CD4-positive, alpha-beta memory T cell (primary cell): ENCODE measurements around the gene PHACTR3. TPM values are rescaled to one million over a fixed set of nuclear protein-coding genes. Genes with fewer than 3 reads are reported as not detected.
A peak's percentile ranks its signal among the peaks of the same experiment; 100 is the strongest.

Source experiments
- CTCF ChIA-PET: fragments of 350-600 bp; sonication (Branson Sonifier 250); formaldehyde crosslinking; loops from one replicate; lab custom pipeline; 2021; ENCODE audit warnings: inconsistent platforms; ENCODE audit not compliant: partially characterized antibody; lab: Charles Lee
- POLR2A ChIA-PET: fragments of 350-600 bp; sonication (Branson Sonifier 250); formaldehyde crosslinking; loops from one replicate; lab custom pipeline; 2021; ENCODE audit not compliant: partially characterized antibody; lab: Charles Lee
- DNase-seq, 5 donors: peaks; one replicate each; pipeline versions ENCODE4 v3.0.0 to v3.0.0-alpha.2; 2020 to 2022; ENCODE audit warnings: mixed read lengths in 1 of 5
- H3K27ac ChIP-seq: one replicate; pipeline ENCODE4 v1.7.0; 2013; ENCODE audit warnings: low read depth, low read length
- H3K27me3 ChIP-seq: 2 replicates; pipeline ENCODE4 v1.7.0; 2013; ENCODE audit warnings: mild to moderate bottlenecking, low read length, moderate library complexity; ENCODE audit not compliant: insufficient read depth
- H3K36me3 ChIP-seq: 2 replicates; pipeline ENCODE4 v1.7.0; 2013; ENCODE audit warnings: mild to moderate bottlenecking, low read length, moderate library complexity; ENCODE audit not compliant: insufficient read depth
- H3K4me1 ChIP-seq: 2 replicates; pipeline ENCODE4 v1.7.0; 2013; ENCODE audit warnings: mild to moderate bottlenecking, low read length, moderate library complexity; ENCODE audit not compliant: insufficient read depth
- H3K4me3 ChIP-seq, 2 donors: one replicate each; pipeline ENCODE4 v1.7.0; 2013; ENCODE audit warnings: low read length in 2 of 2, mild to moderate bottlenecking in 1 of 2
- H3K9me3 ChIP-seq, 2 donors: one replicate each; pipeline ENCODE4 v1.7.0; 2013; ENCODE audit warnings: low read length in 2 of 2, control low read depth in 1 of 2; ENCODE audit not compliant: control insufficient read depth in 1 of 2
- H3K27ac Mint-ChIP-seq, 7 donors: one replicate each; pipeline ENCODE4 v1.8.0; 2020 to 2021; ENCODE audit warnings: mixed read lengths in 7 of 7, mild to moderate bottlenecking in 6 of 7, inconsistent platforms in 3 of 7, moderate library complexity in 3 of 7
- H3K27me3 Mint-ChIP-seq, 2 donors: one replicate each; pipeline ENCODE4 v1.8.0; 2020 to 2021; ENCODE audit warnings: mixed read lengths in 2 of 2
- H3K36me3 Mint-ChIP-seq, 2 donors: one replicate each; pipeline ENCODE4 v1.8.0; 2020 to 2021; ENCODE audit warnings: mixed read lengths in 2 of 2, inconsistent platforms in 1 of 2, mild to moderate bottlenecking in 1 of 2
- H3K4me1 Mint-ChIP-seq, 4 donors: one replicate each; pipeline ENCODE4 v1.8.0; 2020 to 2021; ENCODE audit warnings: mixed read lengths in 4 of 4, mild to moderate bottlenecking in 1 of 4
- H3K4me3 Mint-ChIP-seq, 8 donors: one replicate each; pipeline ENCODE4 v1.8.0; 2020 to 2021; ENCODE audit warnings: mixed read lengths in 8 of 8, mild to moderate bottlenecking in 7 of 8, moderate library complexity in 6 of 8, inconsistent platforms in 3 of 8
- H3K9me3 Mint-ChIP-seq, 8 donors: one replicate each; pipeline ENCODE4 v1.8.0; 2020 to 2021; ENCODE audit warnings: mixed read lengths in 8 of 8, mild to moderate bottlenecking in 5 of 8, inconsistent platforms in 3 of 8, moderate library complexity in 1 of 8
- intact Hi-C: fragments of 100-400 bp; cut with micrococcal nuclease; formaldehyde crosslinking; loops from one replicate; pipeline ENCODE4 v1.15.1; 2023
- polyA plus RNA-seq, 2 donors: library from polyadenylated mRNA; unstranded; fragments of 300-500 nt; fragmentation: Illumina TruSeq; gene quantifications; one replicate each; pipeline ENCODE4 v1.2.3, GENCODE V29; 2021
- total RNA-seq, 2 experiments: library from RNA; stranded (reverse); gene quantifications; one replicate each; pipeline ENCODE4 v1.2.3, GENCODE V29; 2021

Gene PHACTR3
- total and polyA plus RNA-seq, 4 experiments from 2014 or later = not detected

DNA sequence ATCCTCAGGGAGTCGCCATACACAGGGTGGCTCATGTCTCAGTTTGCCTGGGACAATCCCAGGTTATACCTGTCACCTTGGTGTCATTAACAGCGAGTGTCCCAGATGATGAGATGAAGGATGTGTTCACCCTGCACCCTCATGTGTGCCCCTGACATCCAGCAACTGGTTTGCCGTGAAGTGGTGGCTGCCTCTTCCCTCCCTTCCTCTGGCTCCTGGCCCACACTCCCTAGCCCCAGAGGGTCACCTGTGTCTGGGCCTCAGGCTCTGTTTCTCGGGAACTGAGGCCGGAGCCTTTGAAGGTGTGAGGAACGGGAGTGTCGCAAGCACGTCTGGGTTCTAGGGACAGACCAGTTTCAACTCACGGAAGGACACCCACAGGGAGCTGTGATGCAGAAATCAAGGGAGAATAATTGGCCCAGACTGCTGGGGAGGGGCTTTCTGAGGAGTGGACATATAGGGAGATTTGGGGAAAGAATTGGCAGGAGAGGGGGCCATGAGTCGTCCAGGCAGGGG is 35.8 kb upstream of the PHACTR3 start:
- H3K27ac ChIP-seq = no peak overlapping the region
- no peak overlapping the region for H3K4me3 ChIP-seq
- CTCF ChIA-PET = no interaction called here
- peaks cover 14 to 23% of the 10 kb centered on the region in 2 donors for H3K27me3 Mint-ChIP-seq
- H3K27me3 ChIP-seq = no peaks in the 10 kb centered on the region
- peaks cover 4% of the 10 kb centered on the region for H3K4me1 ChIP-seq
- no peaks in the 10 kb centered on the region for H3K36me3 Mint-ChIP-seq
- intact Hi-C loops = no loop called here
- H3K27ac Mint-ChIP-seq = no peak overlapping the region
- H3K36me3 ChIP-seq = no peaks in the 10 kb centered on the region
- H3K4me1 Mint-ChIP-seq = peaks cover 1 to 5% (median 3%) of the 10 kb centered on the region in 4 donors
- no peak overlapping the region for H3K4me3 Mint-ChIP-seq
- H3K9me3 Mint-ChIP-seq = no peaks in the 10 kb centered on the region
- no peaks in the 10 kb centered on the region for H3K9me3 ChIP-seq
- POLR2A ChIA-PET = no interaction called here
- DNase-seq = no peak

DNA sequence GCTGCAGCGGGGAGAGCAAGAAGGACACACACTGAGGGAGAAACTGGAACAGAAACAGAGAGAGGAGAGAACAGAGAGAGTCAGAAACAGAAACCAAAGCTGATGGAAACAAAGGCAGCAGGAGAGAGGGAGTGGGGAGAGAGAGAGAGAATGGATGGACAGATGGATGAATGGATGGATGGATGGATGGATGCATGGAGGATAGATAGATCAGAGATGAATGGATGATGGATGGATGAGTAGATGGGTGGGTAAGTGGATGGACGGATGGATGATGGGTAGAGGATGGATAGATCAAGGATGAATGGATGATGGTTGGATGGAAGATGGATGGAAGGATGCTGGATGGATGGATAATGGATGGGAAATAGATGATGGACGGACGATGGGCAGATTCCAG is 35.0 kb upstream of the PHACTR3 start:
- intact Hi-C loops = no loop called here
- Mint-ChIP-seq H3K9me3 (no peaks in the 10 kb centered on the region), H3K27ac (no peak overlapping the region), H3K4me3 (no peak overlapping the region), H3K36me3 (no peaks in the 10 kb centered on the region), H3K4me1 (peaks cover 1 to 5% (median 3%) of the 10 kb centered on the region in 4 donors), H3K27me3 (peaks cover 14 to 23% of the 10 kb centered on the region in 2 donors)
- no peak for DNase-seq
- ChIA-PET POLR2A (no interaction called here), CTCF (no interaction called here)
- no peak overlapping the region for H3K4me3 ChIP-seq
- peaks cover 4% of the 10 kb centered on the region for H3K4me1 ChIP-seq
- no peaks in the 10 kb centered on the region for H3K27me3 ChIP-seq
- H3K9me3 ChIP-seq = no peaks in the 10 kb centered on the region
- no peaks in the 10 kb centered on the region for H3K36me3 ChIP-seq
- no peak overlapping the region for H3K27ac ChIP-seq

- H3K9me3 Mint-ChIP-seq = no peaks in the 10 kb centered on the region
- Histone ChIP-seq H3K36me3 (no peaks in the 10 kb centered on the region), H3K27me3 (no peaks in the 10 kb centered on the region), H3K27ac (no peak overlapping the region), H3K4me3 (no peak overlapping the region), H3K4me1 (peaks cover 4% of the 10 kb centered on the region), H3K9me3 (no peaks in the 10 kb centered on the region)
- ChIA-PET CTCF (interaction anchor here (0.9 to 3.8 kb wide), 17 partner anchors 10 to 51 kb away, joined by 3 to 28 read pairs (median 4); partner anchors contain the start of gene PHACTR3), POLR2A (no interaction called here)
- intact Hi-C loops = no loop called here
- H3K36me3 Mint-ChIP-seq = no peaks in the 10 kb centered on the region
- H3K4me1 Mint-ChIP-seq = peaks cover 1 to 9% (median 4%) of the 10 kb centered on the region in 4 donors
- H3K4me3 Mint-ChIP-seq = peak overlapping the region in 4 of 8 donors; percentile 49 to 72 (median 66)
- peaks cover 23 to 38% of the 10 kb centered on the region in 2 donors for H3K27me3 Mint-ChIP-seq
- no peak for DNase-seq
- H3K27ac Mint-ChIP-seq = no peak overlapping the region
Observed at GRCh38 chr20:59571151-59571550, 33.2 kb upstream of the PHACTR3 start.

GRCh38 chr20:59571551-59572314 is 32.6 kb upstream of the PHACTR3 start:
- intact Hi-C loops = no loop called here
- Histone ChIP-seq H3K27ac (no peak overlapping the region), H3K9me3 (no peaks in the 10 kb centered on the region), H3K27me3 (no peaks in the 10 kb centered on the region), H3K4me1 (peaks cover 4% of the 10 kb centered on the region), H3K4me3 (no peak overlapping the region), H3K36me3 (no peaks in the 10 kb centered on the region)
- H3K36me3 Mint-ChIP-seq = no peaks in the 10 kb centered on the region
- ChIA-PET CTCF (interaction anchor here (0.9 to 3.8 kb wide), 14 partner anchors 9 to 52 kb away, joined by 3 to 28 read pairs (median 5); no protein-coding TSS in a partner anchor), POLR2A (no interaction called here)
- H3K9me3 Mint-ChIP-seq = no peaks in the 10 kb centered on the region
- H3K4me3 Mint-ChIP-seq = peak overlapping the region in 7 of 8 donors; percentile 49 to 72 (median 64)
- H3K27ac Mint-ChIP-seq = peak overlapping the region in 1 of 7 donors; percentile 52
- peaks cover 26 to 43% of the 10 kb centered on the region in 2 donors for H3K27me3 Mint-ChIP-seq
- peak in 4 of 5 donors; percentile 28 to 48 (median 38) for DNase-seq
- peaks cover 1 to 9% (median 4%) of the 10 kb centered on the region in 4 donors for H3K4me1 Mint-ChIP-seq

DNA sequence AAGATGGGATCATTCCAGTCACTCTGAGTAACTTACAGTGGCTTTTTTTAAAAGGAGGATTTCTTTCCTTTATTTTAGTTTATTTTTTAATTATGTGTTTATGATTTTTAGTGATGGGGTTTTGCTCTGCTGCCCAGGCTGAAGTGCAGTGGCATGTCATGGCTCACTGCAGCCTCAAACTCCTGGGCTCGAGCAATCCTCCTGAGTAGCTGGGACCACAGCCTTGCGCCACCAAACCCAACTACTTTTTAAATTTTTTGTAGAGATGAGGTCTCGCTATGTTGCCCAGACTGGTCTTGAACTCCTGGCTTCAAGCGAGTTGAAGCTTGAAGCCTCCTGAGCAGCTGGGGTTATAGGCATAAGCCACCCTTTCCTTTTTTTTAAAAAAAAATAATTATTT is 31.8 kb upstream of the PHACTR3 start:
- Mint-ChIP-seq H3K4me1 (peaks cover 1 to 9% (median 4%) of the 10 kb centered on the region in 4 donors), H3K36me3 (no peaks in the 10 kb centered on the region), H3K9me3 (no peaks in the 10 kb centered on the region), H3K27ac (no peak overlapping the region), H3K27me3 (peaks cover 27 to 45% of the 10 kb centered on the region in 2 donors), H3K4me3 (no peak overlapping the region)
- DNase-seq = no peak
- Histone ChIP-seq H3K4me1 (peaks cover 4% of the 10 kb centered on the region), H3K4me3 (no peak overlapping the region), H3K9me3 (no peaks in the 10 kb centered on the region), H3K27ac (no peak overlapping the region), H3K27me3 (no peaks in the 10 kb centered on the region), H3K36me3 (no peaks in the 10 kb centered on the region)
- ChIA-PET POLR2A (no interaction called here), CTCF (interaction anchor here (1.1 to 3.8 kb wide), 6 partner anchors 8 to 53 kb away, joined by 3 to 28 read pairs (median 7); no protein-coding TSS in a partner anchor)
- intact Hi-C loops = no loop called here

GRCh38 chr20:59573837-59574236 is 30.5 kb upstream of the PHACTR3 start:
- ChIA-PET POLR2A (no interaction called here), CTCF (interaction anchor here (1.6 to 3.8 kb wide), 2 partner anchors 7 to 13 kb away, joined by 4 to 28 read pairs; no protein-coding TSS in a partner anchor)
- Mint-ChIP-seq H3K27ac (no peak overlapping the region), H3K4me1 (peaks cover 1 to 9% (median 4%) of the 10 kb centered on the region in 4 donors), H3K36me3 (no peaks in the 10 kb centered on the region), H3K9me3 (no peaks in the 10 kb centered on the region), H3K27me3 (peaks cover 23 to 52% of the 10 kb centered on the region in 2 donors), H3K4me3 (no peak overlapping the region)
- Histone ChIP-seq H3K27ac (no peak overlapping the region), H3K36me3 (no peaks in the 10 kb centered on the region), H3K4me3 (no peak overlapping the region), H3K9me3 (no peaks in the 10 kb centered on the region), H3K4me1 (peaks cover 4% of the 10 kb centered on the region), H3K27me3 (no peaks in the 10 kb centered on the region)
- intact Hi-C loops = no loop called here
- no peak for DNase-seq

GRCh38 chr20:59574308-59574707 is 30.0 kb upstream of the PHACTR3 start:
- no peaks in the 10 kb centered on the region for H3K9me3 ChIP-seq
- H3K27me3 ChIP-seq = no peaks in the 10 kb centered on the region
- H3K4me1 ChIP-seq = peaks cover 4% of the 10 kb centered on the region
- peaks cover 1 to 9% (median 4%) of the 10 kb centered on the region in 4 donors for H3K4me1 Mint-ChIP-seq
- H3K27ac Mint-ChIP-seq = no peak overlapping the region
- H3K36me3 ChIP-seq = no peaks in the 10 kb centered on the region
- peaks cover 19 to 51% of the 10 kb centered on the region in 2 donors for H3K27me3 Mint-ChIP-seq
- intact Hi-C loops = no loop called here
- no peaks in the 10 kb centered on the region for H3K36me3 Mint-ChIP-seq
- H3K4me3 ChIP-seq = no peak overlapping the region
- no peaks in the 10 kb centered on the region for H3K9me3 Mint-ChIP-seq
- H3K27ac ChIP-seq = no peak overlapping the region
- ChIA-PET POLR2A (no interaction called here), CTCF (no interaction called here)
- DNase-seq = no peak
- no peak overlapping the region for H3K4me3 Mint-ChIP-seq
